ENCODE data around the gene DAW1. TPM values are rescaled to one million over a fixed set of nuclear protein-coding genes. Genes with fewer than 3 reads are reported as not detected.

The DAW1 gene
- polyA plus RNA-seq, 2 donors: 0.01 TPM; not detected in 1

GRCh38 chr2:227870710-227871374 is 589 bp upstream of the DAW1 start:
- Histone ChIP-seq H3K4me3 (ENCODE audit: low read depth in 1 of 2, low read length in 2 of 2) (peak overlapping the region in 1 of 2 donors; percentile 14), H3K27me3 (ENCODE audit: control insufficient read depth in 1 of 2, insufficient read depth in 2 of 2, low read length in 2 of 2) (peaks cover 0 to 3% of the 10 kb centered on the region in 2 donors), H3K36me3 (ENCODE audit: control insufficient read depth in 2 of 2, insufficient read depth in 2 of 2, low read length in 1 of 2) (no peaks in the 10 kb centered on the region), H3K9me3 (ENCODE audit: control insufficient read depth in 2 of 2, insufficient read depth in 1 of 2, low read depth in 1 of 2, low read length in 1 of 2) (no peaks in the 10 kb centered on the region), H3K4me1 (ENCODE audit: control insufficient read depth in 2 of 2, insufficient read depth in 2 of 2, low read length in 1 of 2) (peaks cover 4 to 5% of the 10 kb centered on the region in 2 donors), H3K27ac (ENCODE audit: low read depth in 2 of 2, low read length in 1 of 2) (no peak overlapping the region)
- WGBS, 2 donors: 57 to 59% methylated on average over 13 of the region's 13 CpGs

GRCh38 chr2:227872676-227873075 is 1.2 kb downstream of the DAW1 start:
- 89 to 94% methylated on average over 4 of the region's 4 CpGs for WGBS, 2 donors
- Histone ChIP-seq H3K27me3 (ENCODE audit: control insufficient read depth in 1 of 2, insufficient read depth in 2 of 2, low read length in 2 of 2) (peaks cover 0 to 3% of the 10 kb centered on the region in 2 donors), H3K27ac (ENCODE audit: low read depth in 2 of 2, low read length in 1 of 2) (no peak overlapping the region)

GRCh38 chr2:227876300-227876801 is 4.9 kb downstream of the DAW1 start:
- Histone ChIP-seq H3K27me3 (ENCODE audit: control insufficient read depth in 1 of 2, insufficient read depth in 2 of 2, low read length in 2 of 2) (peaks cover 0 to 1% of the 10 kb centered on the region in 2 donors), H3K36me3 (ENCODE audit: control insufficient read depth in 2 of 2, insufficient read depth in 2 of 2, low read length in 1 of 2) (no peaks in the 10 kb centered on the region)
- WGBS, 2 donors: 76% methylated on average over 6 of the region's 6 CpGs

More at GRCh38 chr2:227872676-227873075, 1.2 kb downstream of the DAW1 start:
- no peaks in the 10 kb centered on the region for H3K36me3 ChIP-seq (ENCODE audit: control insufficient read depth in 2 of 2, insufficient read depth in 2 of 2, low read length in 1 of 2)
- H3K4me1 ChIP-seq (ENCODE audit: control insufficient read depth in 2 of 2, insufficient read depth in 2 of 2, low read length in 1 of 2): peaks cover 4 to 5% of the 10 kb centered on the region in 2 donors
- H3K4me3 ChIP-seq (ENCODE audit: low read depth in 1 of 2, low read length in 2 of 2): no peak overlapping the region
- H3K9me3 ChIP-seq (ENCODE audit: control insufficient read depth in 2 of 2, insufficient read depth in 1 of 2, low read depth in 1 of 2, low read length in 1 of 2): no peaks in the 10 kb centered on the region

GRCh38 chr2:227877421-227878310 is 6.2 kb downstream of the DAW1 start:
- H3K4me1 ChIP-seq (ENCODE audit: control insufficient read depth in 2 of 2, insufficient read depth in 2 of 2, low read length in 1 of 2): no peaks in the 10 kb centered on the region
- H3K9me3 ChIP-seq (ENCODE audit: control insufficient read depth in 2 of 2, insufficient read depth in 1 of 2, low read depth in 1 of 2, low read length in 1 of 2): no peaks in the 10 kb centered on the region
- H3K27me3 ChIP-seq (ENCODE audit: control insufficient read depth in 1 of 2, insufficient read depth in 2 of 2, low read length in 2 of 2): no peaks in the 10 kb centered on the region
- H3K36me3 ChIP-seq (ENCODE audit: control insufficient read depth in 2 of 2, insufficient read depth in 2 of 2, low read length in 1 of 2): no peaks in the 10 kb centered on the region
- no peak overlapping the region for H3K27ac ChIP-seq (ENCODE audit: low read depth in 2 of 2, low read length in 1 of 2)
- 60 to 66% methylated on average over 9 of the region's 9 CpGs for WGBS, 2 donors
- H3K4me3 ChIP-seq (ENCODE audit: low read depth in 1 of 2, low read length in 2 of 2): no peak overlapping the region

More at GRCh38 chr2:227876300-227876801, 4.9 kb downstream of the DAW1 start:
- Histone ChIP-seq H3K4me3 (ENCODE audit: low read depth in 1 of 2, low read length in 2 of 2) (no peak overlapping the region), H3K9me3 (ENCODE audit: control insufficient read depth in 2 of 2, insufficient read depth in 1 of 2, low read depth in 1 of 2, low read length in 1 of 2) (no peaks in the 10 kb centered on the region), H3K27ac (ENCODE audit: low read depth in 2 of 2, low read length in 1 of 2) (no peak overlapping the region), H3K4me1 (ENCODE audit: control insufficient read depth in 2 of 2, insufficient read depth in 2 of 2, low read length in 1 of 2) (peaks cover 3 to 4% of the 10 kb centered on the region in 2 donors)

- H3K27ac ChIP-seq (ENCODE audit: low read depth in 2 of 2, low read length in 1 of 2): no peak overlapping the region
- H3K36me3 ChIP-seq (ENCODE audit: control insufficient read depth in 2 of 2, insufficient read depth in 2 of 2, low read length in 1 of 2): no peaks in the 10 kb centered on the region
- H3K9me3 ChIP-seq (ENCODE audit: control insufficient read depth in 2 of 2, insufficient read depth in 1 of 2, low read depth in 1 of 2, low read length in 1 of 2): no peaks in the 10 kb centered on the region
- WGBS, 2 donors: 91% methylated on average over 3 of the region's 3 CpGs
- H3K4me3 ChIP-seq (ENCODE audit: low read depth in 1 of 2, low read length in 2 of 2): no peak overlapping the region
- no peaks in the 10 kb centered on the region for H3K27me3 ChIP-seq (ENCODE audit: control insufficient read depth in 1 of 2, insufficient read depth in 2 of 2, low read length in 2 of 2)
- no peaks in the 10 kb centered on the region for H3K4me1 ChIP-seq (ENCODE audit: control insufficient read depth in 2 of 2, insufficient read depth in 2 of 2, low read length in 1 of 2)
Measured at GRCh38 chr2:227880460-227880859, 9.0 kb downstream of the DAW1 start.

GRCh38 chr2:227881866-227882517 is 10.6 kb downstream of the DAW1 start:
- Histone ChIP-seq H3K9me3 (ENCODE audit: control insufficient read depth in 2 of 2, insufficient read depth in 1 of 2, low read depth in 1 of 2, low read length in 1 of 2) (no peaks in the 10 kb centered on the region), H3K27me3 (ENCODE audit: control insufficient read depth in 1 of 2, insufficient read depth in 2 of 2, low read length in 2 of 2) (no peaks in the 10 kb centered on the region), H3K4me1 (ENCODE audit: control insufficient read depth in 2 of 2, insufficient read depth in 2 of 2, low read length in 1 of 2) (no peaks in the 10 kb centered on the region), H3K27ac (ENCODE audit: low read depth in 2 of 2, low read length in 1 of 2) (no peak overlapping the region), H3K4me3 (ENCODE audit: low read depth in 1 of 2, low read length in 2 of 2) (no peak overlapping the region), H3K36me3 (ENCODE audit: control insufficient read depth in 2 of 2, insufficient read depth in 2 of 2, low read length in 1 of 2) (no peaks in the 10 kb centered on the region)
- 69 to 70% methylated on average over 4 of the region's 4 CpGs for WGBS, 2 donors

GRCh38 chr2:227884511-227884947 is 13.1 kb downstream of the DAW1 start:
- no peak overlapping the region for H3K27ac ChIP-seq (ENCODE audit: low read depth in 2 of 2, low read length in 1 of 2)
- H3K9me3 ChIP-seq (ENCODE audit: control insufficient read depth in 2 of 2, insufficient read depth in 1 of 2, low read depth in 1 of 2, low read length in 1 of 2): no peaks in the 10 kb centered on the region
- H3K27me3 ChIP-seq (ENCODE audit: control insufficient read depth in 1 of 2, insufficient read depth in 2 of 2, low read length in 2 of 2): no peaks in the 10 kb centered on the region
- WGBS, 2 donors: 19 to 23% methylated on average over 6 of the region's 6 CpGs
- no peaks in the 10 kb centered on the region for H3K4me1 ChIP-seq (ENCODE audit: control insufficient read depth in 2 of 2, insufficient read depth in 2 of 2, low read length in 1 of 2)
- H3K4me3 ChIP-seq (ENCODE audit: low read depth in 1 of 2, low read length in 2 of 2): no peak overlapping the region
- no peaks in the 10 kb centered on the region for H3K36me3 ChIP-seq (ENCODE audit: control insufficient read depth in 2 of 2, insufficient read depth in 2 of 2, low read length in 1 of 2)

GRCh38 chr2:227886149-227886548 is 14.7 kb downstream of the DAW1 start:
- H3K36me3 ChIP-seq (ENCODE audit: control insufficient read depth in 2 of 2, insufficient read depth in 2 of 2, low read length in 1 of 2): no peaks in the 10 kb centered on the region
- no peaks in the 10 kb centered on the region for H3K4me1 ChIP-seq (ENCODE audit: control insufficient read depth in 2 of 2, insufficient read depth in 2 of 2, low read length in 1 of 2)
- H3K27me3 ChIP-seq (ENCODE audit: control insufficient read depth in 1 of 2, insufficient read depth in 2 of 2, low read length in 2 of 2): no peaks in the 10 kb centered on the region
- H3K9me3 ChIP-seq (ENCODE audit: control insufficient read depth in 2 of 2, insufficient read depth in 1 of 2, low read depth in 1 of 2, low read length in 1 of 2): no peaks in the 10 kb centered on the region
- H3K27ac ChIP-seq (ENCODE audit: low read depth in 2 of 2, low read length in 1 of 2): no peak overlapping the region
- 78 to 89% methylated on average over 4 of the region's 4 CpGs for WGBS, 2 donors
- H3K4me3 ChIP-seq (ENCODE audit: low read depth in 1 of 2, low read length in 2 of 2): no peak overlapping the region

GRCh38 chr2:227888289-227888688 is 16.9 kb downstream of the DAW1 start:
- Histone ChIP-seq H3K9me3 (ENCODE audit: control insufficient read depth in 2 of 2, insufficient read depth in 1 of 2, low read depth in 1 of 2, low read length in 1 of 2) (no peaks in the 10 kb centered on the region), H3K4me3 (ENCODE audit: low read depth in 1 of 2, low read length in 2 of 2) (no peak overlapping the region), H3K27ac (ENCODE audit: low read depth in 2 of 2, low read length in 1 of 2) (no peak overlapping the region), H3K36me3 (ENCODE audit: control insufficient read depth in 2 of 2, insufficient read depth in 2 of 2, low read length in 1 of 2) (no peaks in the 10 kb centered on the region), H3K4me1 (ENCODE audit: control insufficient read depth in 2 of 2, insufficient read depth in 2 of 2, low read length in 1 of 2) (no peaks in the 10 kb centered on the region), H3K27me3 (ENCODE audit: control insufficient read depth in 1 of 2, insufficient read depth in 2 of 2, low read length in 2 of 2) (no peaks in the 10 kb centered on the region)
- WGBS, 2 donors: 44 to 53% methylated on average over 5 of the region's 5 CpGs

Data from esophagus (tissue), 2 donors.